HG03103 (cell line): Measurements from ENCODE around the gene FAM13B.
A peak's percentile ranks its signal among the peaks of the same experiment; 100 is the strongest.
"Not testable (repeated sequence)": the region's sequence is repeated elsewhere in the genome, so short reads cannot be mapped to it uniquely, and the experiment has no call there.

Source experiments
- ATAC-seq: cut with Tn5 transposase; IDR thresholded peaks from one replicate; pipeline ENCODE4 v1.9.1; 2021; ENCODE audit warnings: low read depth; ENCODE audit not compliant: unreplicated experiment

FAM13B gene

DNA sequence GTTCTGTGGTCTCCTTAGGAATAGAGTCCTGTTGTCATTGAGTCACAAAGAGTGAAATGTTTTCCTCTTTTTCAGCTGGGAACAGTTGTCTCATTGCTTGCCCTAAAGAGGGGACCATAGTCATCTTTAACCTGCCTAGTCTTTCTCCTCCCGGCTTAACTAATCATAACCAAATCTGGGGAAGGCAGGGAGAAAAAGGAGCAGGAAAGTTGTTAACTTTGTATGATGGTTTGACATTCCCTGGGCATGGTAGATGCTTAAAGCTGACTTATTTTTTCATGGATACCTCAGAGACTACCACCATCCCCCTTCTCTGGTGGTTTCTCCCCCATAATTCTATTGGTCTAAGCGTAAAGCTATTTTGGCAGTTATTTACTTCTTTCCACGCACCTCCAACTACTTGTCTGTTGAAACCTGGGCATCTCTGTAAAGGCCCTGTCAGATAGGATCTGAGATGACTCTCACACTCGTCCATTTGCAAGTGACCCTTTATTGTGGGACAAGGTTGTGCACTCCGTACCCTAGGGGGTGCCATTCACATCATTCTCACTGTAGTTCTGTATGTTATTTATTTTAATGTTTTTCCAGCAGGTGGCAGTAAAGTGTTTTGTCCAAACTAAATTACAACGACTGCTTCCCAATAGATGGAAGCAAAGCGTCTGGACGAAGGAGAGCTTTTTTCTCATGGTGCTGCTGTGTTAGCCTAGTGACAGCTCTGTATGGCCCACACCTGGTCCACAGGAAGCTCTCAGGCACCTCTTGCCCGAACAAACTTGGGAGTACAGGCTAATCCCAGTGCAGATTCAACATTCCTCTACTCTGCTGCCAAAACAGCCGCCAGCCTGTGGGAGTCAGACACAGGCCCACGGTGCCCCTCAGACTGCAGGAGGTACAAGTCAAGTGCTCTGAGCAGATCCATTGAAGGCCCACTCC is 3.0 kb upstream of the FAM13B start:
- ATAC-seq: peak; percentile 32

DNA sequence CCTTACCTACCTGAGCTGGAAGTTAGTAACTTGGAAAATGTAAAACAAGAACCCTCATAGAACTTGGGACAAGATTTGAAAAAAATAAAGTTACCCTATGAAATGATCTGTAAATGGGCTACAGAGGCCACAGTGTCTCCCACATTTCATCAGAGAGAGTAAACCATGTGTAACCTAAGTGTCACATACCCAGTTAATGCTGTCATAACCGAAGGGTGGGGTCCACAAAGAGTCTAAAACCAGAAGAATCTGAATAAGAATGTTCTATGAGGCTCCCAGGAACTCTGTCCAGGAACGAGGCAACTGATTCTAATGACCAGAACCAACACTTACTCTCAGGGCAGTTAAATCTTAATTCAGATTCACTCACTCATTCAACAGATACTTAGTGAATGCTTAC is 1.0 kb upstream of the FAM13B start:
- no peak for ATAC-seq

- peak; percentile 11 for ATAC-seq
Observed at GRCh38 chr5:138033386-138033808, 518 bp upstream of the FAM13B start.

GRCh38 chr5:138032028-138032571 is 779 bp downstream of the FAM13B start:
- peak; percentile 32 for ATAC-seq

GRCh38 chr5:138029944-138030343 is 2.9 kb downstream of the FAM13B start:
- no peak for ATAC-seq

DNA sequence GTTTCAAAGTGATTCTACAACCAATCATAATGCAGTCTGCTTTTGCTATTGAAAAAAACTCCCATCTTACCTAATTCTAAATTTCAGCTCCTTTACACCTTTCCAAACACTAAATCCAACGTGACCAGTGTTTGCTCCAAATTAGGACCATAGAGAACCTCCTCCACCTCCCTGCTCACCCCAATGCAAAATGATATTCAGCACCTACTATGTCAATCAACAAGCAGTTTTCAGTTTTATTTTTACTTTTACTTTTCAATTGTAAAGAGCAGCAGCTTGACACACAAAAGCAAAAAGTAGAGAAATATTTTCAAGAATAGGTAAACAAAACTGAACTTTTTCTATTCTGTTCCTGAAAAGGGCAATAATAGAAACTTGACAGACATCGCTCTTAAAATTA is 3.4 kb downstream of the FAM13B start:
- ATAC-seq: no peak

DNA sequence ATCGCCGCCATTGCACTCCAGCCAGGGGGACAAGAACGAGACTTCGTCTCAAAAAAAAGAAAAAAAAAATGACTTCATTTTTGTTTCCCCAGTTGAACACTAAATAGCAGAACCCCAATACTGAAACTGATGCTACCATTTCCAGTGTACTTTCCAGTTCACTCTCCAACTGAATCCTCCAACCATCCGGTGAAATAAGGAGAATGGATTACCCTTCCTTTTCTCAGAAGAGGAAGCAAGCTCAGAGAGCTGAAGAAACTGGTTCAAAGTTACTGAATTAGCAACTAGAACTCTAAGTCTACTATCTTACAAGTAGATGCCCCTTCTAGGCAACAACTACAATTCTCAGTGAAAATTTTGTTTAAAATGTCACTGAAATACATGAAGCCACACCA is 3.9 kb downstream of the FAM13B start:
- no peak for ATAC-seq

DNA sequence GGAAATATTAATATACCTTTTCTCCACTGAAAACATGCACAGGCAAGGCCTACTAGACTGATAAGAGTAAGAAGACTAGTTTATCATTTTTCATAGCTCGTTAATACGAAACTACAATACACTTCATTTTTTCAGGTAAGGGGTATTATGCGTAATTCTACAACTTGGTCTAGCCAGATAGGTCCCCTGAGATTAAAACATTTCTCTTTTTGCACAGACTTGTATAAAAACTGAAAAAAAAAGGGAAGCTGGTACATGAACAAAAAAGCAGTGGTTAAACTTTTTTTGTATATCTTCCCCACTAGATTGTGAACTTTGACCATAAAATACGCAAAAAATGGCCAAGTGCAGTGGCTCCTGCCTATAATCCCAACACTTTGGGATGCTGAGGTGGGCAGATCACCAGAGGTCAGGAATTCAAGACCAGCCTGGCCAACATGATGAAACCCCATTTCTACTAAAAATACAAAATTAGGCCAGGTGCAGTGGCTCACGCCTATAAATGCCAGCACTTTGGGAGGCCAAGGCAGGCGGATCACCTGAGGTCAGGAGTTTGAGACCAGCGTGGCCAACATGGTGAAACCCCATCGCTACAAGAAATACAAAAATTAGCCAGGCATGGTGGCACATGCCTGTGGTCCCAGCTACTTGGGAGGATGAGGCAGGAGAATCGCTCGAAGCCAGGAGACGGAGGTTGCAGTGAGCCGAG is 4.5 kb downstream of the FAM13B start:
- ATAC-seq: not testable (repeated sequence)

DNA sequence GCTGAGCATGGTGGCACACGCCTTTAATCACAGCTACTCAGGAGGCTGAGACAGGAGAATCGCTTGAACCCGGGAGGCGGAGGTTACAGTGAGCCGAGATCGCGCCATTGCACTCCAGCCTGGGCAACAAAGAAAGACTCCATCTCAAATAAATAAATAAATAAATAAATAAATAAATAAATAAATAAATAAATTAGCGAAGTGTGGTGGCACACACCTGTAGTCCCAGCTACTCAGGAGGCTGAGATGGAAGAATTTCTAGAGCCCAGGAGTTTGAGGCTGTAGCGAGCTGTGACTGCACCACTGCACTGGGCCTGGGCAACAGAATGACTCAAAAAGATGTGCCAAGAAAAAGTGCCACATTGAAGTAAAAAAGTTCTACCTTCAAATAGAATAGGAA is 6.1 kb downstream of the FAM13B start:
- ATAC-seq: not testable (repeated sequence)

- ATAC-seq: no peak
Observed at GRCh38 chr5:138025285-138025684, 7.6 kb downstream of the FAM13B start.

DNA sequence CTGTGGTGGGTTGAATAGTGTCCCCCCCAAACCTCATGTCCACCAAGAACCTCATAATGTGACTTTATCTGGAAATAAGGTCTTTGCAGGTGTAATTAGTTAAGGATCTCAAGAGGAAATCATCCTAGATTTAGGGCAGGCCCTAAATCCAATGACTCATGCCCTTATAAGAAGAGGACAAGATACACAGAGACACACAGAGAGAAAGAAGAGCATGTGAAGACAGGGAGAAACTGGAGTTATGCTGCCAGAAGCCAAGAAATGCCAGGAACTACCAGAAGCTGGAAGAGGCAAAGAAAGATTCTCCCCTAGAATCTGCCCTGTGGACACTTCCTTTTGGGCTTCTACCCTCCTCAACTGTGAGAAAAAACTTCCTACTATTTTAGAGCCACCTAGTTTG is 8.8 kb downstream of the FAM13B start:
- no peak for ATAC-seq

DNA sequence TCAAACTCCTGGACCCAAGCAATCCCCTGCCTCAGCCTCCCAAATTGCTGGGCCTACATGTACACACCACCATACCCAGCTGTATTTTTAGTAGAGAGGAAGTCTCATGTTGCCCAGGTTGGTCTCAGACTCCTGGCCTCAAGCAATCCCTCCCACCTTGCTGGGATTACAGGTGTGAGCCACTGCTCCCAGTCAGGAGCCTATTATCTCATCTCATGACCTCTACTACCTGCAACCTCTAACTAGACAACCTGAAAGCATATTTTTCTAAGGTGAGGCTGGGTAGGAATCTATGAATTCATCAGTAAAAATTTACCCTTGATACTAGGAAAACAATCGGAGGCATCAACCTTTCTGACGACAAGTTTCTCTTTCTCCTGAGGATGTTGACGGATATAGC is 10.0 kb downstream of the FAM13B start:
- ATAC-seq: no peak

DNA sequence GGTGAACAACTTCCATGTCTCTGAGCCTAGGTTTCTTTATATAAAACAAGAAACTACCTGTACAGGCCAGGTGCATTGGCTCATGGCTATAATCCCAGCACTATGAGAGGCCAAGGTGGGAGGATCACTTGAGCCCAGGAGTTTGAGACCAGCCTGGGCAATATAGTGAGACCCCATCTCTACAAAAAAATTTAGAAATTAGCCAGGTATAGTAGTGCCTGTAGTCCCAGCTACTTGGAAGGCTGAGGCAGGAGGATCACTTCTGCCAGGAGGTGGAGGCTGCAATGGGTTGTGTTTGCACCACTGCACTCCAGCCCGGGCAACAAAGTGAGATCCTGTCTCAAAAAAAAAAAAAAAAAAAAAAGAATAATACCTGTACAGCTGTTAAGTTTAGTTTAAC is 11.1 kb downstream of the FAM13B start:
- no peak for ATAC-seq

DNA sequence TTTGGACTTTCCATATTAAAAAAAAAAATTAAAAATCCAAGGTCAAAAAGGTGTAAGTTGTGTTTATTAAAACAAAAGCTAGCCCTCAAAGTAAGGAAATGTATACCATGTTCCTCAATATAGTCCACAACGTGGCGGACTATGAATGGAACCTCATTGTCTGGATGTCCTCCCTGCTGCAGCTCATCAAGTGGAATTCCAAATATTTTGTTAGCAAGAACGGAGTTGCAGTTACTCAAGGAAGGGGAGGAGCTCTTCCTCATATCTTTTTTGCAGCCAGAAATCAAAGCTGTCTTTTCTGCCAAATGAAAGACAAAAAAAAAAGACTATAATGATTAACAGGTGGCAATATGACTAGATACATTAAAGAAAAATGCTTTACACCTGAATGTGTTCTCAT is 14.0 kb downstream of the FAM13B start:
- no peak for ATAC-seq

DNA sequence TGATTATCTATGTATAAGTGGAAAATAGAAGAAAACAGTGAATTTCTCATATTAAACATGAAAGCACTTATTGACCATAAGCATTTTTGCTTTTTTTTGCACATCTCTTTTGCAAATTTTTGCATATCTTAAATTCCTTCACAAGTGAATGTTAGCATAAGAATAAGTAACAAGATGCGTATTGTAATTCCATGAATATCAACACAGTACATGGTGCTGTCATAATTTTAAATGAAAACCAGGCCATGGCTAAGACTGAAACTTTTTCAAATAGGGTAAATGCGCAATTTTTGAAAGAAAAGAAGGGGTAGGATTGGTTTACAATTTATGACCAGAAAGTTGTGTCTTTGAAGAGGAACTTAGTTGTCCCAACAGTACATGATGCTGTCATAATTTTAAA is 17.0 kb downstream of the FAM13B start:
- ATAC-seq: no peak

GRCh38 chr5:138011991-138012390 is 20.9 kb downstream of the FAM13B start:
- ATAC-seq: no peak

GRCh38 chr5:138000102-138000723 is 32.7 kb downstream of the FAM13B start:
- ATAC-seq: no peak

DNA sequence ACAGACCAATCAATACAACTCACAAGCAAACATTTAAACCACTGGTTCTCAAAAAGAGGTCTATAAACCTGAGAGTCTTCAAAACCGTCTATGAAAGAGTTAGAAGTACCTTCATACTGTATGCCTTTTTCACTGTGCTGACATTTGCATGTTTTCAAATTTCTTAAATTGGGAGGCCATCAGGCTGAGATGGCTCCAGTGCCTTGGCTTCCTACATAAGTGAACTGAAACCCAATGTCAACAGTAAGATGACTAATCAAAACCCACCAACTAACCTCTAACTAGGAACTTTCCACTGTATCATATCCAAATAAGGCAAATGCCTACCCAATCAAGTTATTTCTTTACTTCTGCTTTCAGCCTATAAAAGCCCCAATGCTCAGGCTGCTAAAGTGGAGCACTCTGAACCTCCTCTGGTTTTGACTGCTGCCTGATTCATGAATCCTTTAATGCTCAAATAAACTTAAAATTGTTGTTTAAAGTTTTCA is 35.1 kb downstream of the FAM13B start:
- ATAC-seq: peak; percentile 75

DNA sequence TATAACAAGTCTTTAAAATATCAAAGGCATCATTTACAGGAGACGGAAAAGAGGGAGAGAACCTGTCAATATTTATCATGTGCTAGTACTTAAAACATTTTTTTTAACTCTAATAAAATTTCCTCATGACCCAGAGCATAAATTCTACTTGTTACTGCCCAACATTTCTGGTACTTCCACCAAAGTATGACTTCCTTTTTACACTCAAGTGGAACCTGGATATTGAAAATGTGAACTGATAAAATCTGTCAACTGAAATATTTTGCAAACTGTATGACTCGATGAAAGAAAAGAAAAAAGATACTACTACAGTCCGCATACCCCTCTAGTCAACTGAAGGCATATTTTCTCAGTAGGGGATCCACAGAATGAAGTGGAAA is 37.1 kb downstream of the FAM13B start:
- ATAC-seq: no peak

DNA sequence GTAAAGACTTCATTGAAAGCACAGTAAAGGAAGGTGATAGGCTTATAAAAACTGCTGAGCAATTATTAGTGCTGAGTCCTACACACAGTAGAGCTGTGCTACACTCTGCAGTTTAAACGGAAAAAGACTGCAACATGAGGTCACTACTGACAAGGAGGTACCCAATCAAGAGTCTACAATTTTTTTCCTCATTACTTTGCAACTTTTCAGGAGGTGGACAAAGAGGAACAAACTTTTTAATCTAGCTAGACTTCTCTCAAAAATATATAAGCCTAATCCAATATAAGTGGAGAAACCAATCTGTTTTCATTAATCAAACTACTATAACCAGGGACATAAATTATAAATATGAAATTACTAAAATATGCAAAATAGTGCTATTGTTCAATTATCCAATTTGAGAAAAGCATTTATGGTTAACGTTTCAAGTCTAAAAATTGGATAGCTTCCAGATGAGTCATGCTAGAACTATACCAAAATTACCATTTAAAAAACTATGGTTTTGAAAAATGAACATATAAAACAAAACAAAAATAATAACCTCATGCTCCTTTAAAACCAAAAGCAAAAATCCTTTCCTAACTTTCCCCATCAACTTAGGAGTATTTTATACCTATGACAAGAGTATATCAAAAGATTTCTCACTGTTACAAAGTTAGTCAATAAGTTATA is 37.7 kb downstream of the FAM13B start:
- ATAC-seq: no peak
